HG03432 (cell line): ENCODE results near the gene CD1C.
"Not testable (repeated sequence)": the region's sequence is repeated elsewhere in the genome, so short reads cannot be mapped to it uniquely, and the experiment has no call there.

Source experiments
- ATAC-seq: cut with Tn5 transposase; IDR thresholded peaks from one replicate; pipeline ENCODE4 v1.9.1; 2021; ENCODE audit warnings: mild to moderate bottlenecking, moderate library complexity; ENCODE audit not compliant: unreplicated experiment

CD1C gene

DNA sequence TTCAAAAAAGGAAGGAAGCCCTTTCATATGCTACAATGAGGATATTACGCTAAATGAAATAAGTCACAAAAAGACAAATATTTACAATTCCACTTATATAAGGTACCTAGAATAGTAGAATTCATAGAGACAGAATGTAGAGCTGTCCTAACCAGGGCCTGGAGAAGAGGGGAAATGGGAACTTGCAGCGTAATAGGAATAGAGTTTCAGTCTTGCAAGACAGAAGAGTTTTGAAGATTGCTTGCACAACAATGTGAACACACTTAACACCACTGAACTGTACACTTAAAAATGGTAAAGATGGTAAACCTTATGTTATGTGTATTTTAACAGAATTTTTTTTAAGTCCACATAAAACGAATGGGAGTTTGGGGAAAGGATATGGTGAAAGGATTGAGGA, 38.7 kb downstream of the CD1C start:
- ATAC-seq, result no peak

DNA sequence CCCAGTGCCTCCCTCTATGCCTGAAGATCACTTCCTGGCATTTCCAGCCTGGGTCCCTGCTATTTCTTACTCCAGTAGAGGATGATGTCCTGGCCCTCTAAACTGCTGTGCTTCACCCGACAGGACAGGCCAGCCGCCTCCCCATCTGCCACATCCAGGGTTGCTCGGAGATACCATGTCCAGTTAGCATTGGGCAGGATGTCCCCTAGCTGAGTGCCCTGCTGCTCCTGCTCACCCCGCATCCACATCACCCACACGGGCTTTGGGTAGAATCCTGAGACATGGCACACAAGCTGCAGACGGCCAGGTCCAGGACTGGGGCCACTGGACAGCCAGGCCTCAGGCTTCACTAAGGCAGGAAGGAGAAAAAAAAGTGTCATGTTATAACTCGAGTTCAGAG, 39.6 kb downstream of the CD1C start:
- ATAC-seq, result no peak

DNA sequence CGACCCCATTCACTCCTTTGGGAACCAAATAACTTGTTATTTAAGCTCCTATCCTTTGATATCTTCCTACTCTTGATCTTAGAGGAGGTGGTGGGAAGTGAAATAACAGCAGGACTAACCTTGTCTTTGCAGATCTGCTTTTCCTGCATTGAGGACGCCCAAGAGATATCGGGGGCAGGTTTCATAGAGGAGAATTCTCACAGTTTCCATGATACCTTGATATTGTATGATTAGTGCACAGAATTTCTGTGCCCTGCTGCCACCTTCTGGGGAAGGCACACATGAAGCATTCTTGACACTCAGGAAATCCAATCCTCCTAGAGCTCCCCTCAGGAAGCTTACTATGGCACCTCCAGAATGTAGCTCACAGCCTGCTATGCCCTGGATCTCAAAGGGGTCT, 40.0 kb downstream of the CD1C start:
- no peak for ATAC-seq

DNA sequence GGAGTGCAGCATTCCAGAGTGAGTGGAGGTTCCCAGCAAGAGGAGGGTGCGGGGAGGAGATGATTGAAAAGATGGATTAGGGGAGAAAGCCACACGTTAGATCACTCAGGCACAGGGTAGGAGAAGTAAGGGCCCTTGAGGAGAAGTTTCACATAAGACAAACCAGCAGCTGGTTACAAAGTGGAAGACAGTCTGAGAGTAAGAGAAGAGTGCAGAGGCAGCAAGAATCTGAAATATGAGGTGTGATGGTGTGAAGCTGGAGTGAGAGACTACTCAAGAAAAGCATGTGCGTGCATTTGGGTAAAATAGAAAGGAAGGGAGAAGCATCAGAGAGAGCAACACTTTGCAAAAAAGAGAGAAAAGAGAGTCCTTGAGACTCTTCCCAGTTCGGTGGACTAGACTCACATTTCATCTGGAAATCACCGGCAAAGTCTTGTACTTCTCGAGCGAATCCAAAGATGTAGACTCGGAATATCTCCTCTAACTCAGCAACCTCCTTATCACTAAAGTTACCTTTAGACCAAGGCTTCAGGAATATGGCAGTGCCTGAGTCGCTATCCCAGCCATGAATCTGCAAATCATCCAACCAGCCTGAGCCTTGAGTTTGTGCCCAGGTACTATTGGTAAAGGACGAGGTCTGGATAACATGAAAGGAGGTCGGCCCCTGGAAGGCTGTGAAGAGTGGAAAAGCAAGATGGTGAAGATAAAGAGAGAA, 40.8 kb downstream of the CD1C start:
- ATAC-seq, result no peak

DNA sequence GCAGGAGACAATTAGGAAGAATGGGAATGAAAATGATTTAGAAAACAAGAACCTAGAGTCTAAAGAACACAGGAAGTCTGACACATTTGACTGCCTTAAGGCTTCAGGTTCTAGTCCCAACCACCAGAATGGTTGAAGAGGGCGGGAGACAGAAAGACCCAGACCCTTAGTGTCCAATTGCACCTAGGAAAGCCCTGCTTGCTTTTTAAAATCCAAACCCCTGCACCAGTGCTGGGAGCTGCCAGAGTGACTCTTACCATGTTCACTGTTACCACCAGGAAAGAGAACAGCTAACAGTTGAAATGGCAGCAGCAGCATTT, 41.3 kb downstream of the CD1C start:
- no peak for ATAC-seq

DNA sequence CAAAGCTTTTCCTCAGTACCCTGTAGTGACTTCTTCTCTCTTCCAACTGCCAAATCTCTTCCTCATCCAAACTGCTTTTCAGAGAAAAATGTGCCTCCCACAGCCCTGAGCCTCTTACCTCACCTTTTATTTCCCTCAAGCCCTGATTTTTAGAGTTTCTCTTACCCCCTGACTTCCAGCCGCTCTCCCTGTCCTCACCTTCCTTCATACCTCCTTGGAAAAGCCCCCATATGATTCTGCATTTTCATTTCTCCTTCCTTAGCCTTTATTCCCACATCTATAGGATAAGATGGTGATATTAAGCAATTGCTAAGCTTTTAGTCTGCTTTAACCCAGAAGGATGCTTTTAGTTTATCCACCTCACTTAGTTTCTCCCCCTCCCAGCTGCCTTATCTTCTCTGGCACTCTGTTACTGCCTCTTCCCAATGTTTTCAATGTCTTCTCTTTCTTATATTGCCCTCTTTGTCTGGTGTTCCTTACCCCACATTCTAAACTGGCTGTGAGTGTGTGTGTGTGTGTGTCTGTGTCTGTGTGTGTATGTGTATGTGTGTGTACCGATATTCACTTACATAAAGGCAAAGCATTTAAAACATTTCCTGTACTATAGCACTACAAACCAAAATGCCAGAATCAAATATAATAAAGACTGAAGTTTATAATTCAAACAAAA, 41.9 kb downstream of the CD1C start, which contains the start of gene CD1B:
Gene CD1B, minus strand, starts transcription at position 51 of the 670 bp plus-strand sequence. CDS start 108 bp downstream, outside the sequence.
- no peak for ATAC-seq

DNA sequence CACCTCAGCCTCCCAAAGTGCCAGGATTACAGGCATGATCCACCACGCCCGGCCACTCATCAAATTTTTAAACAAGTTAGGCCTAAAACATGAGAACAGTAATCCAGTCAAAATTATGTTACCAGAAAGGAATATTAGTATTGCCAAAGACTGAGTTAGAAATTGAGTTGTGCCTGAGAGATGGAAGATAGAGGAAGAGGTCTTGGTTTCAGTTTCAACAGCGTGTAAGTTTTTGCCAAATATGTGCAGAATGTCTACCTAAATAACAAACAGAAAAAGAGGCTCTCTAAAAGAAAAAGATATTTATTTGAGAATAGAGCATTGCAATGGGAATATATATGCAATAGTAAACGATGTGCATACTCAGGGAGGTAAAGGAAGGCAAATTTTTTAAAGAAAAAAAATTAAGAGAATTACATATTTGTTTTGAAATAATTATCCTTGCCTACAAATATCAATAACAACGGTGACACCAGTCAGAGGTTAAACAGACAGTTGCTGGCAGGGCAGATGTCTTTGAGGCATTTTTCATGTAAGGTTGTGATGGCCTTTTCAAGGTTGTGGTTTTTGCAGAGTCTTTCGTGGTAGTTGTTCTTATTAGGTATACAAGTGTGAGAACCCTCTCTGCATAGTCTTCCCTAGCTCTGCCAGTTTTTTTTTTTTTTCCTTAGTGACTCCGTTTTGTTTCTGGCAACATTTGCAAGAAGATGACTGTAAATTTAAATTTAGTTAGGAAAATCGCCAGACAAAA, 43.9 kb downstream of the CD1C start:
- no peak for ATAC-seq

DNA sequence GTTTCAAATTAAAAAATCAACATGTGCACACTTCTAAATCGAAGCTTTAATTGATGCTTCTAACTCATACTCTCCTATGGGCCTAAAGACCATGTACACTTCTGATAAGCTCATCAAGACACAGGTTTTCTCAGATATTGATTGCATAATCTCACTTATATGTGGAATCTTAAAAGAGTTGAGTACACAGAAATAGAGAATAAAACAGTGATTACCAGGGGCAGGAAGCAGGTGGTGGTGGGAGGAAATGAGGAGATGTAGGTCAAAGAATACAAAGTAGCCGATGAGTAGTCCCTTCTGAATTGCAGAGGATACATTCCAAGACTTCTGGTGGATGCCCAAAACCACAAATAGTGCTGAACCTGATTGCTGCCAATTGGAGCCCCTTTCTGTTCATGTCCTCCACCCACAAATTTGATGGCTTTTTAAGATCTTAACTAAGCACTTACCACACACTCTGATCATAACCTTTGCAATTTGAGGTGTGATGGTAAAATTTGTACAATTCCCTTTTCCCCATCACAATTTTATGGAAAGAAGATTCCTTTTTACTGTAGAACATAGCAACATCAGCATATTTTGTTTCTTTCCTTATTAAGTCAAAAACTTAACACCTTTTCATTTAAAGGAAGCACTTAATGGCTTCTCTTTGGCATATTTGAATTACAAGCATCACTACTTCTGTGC, 44.9 kb downstream of the CD1C start:
- no peak for ATAC-seq

DNA sequence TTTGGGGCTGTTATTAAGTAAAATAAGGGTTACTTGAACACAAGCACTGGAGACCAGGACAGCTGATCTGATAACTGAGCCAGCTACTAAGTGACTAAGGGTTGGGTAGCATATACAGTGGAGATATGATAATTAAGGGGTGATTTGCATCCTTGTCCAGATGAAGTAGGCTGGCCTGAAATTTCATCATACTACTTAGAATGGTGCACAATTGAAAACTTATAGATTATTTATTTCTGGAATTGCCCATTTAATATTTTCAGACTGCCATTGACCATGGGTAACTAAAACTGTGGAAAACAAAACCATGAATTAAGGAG, 45.5 kb downstream of the CD1C start:
- ATAC-seq, result no peak

DNA sequence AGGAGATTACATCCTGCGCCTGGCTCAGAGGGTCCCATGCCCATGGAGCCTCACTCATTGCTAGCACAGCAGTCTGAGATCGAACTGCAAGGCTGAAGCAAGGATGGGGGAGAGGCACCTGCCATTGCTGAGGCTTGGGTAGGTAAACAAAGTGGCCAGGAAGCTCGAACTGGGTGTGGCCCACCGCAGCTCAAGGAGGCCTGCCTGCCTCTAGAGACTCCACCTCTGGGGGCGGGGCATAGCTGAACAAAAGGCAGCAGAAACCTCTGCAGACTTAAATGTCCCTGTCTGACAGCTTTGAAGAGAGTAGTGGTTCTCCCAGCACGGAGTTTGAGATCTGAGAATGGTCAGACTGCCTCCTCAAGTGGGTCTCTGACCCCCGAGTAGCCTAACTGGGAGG, 46.7 kb downstream of the CD1C start:
- not testable (repeated sequence) for ATAC-seq
